Measurements from ENCODE around the gene CROCC2. TPM values are rescaled to one million over a fixed set of nuclear protein-coding genes. Genes with fewer than 3 reads are reported as not detected.

CROCC2 gene
- total RNA-seq, 1 donor from 2014 or later = not detected

DNA sequence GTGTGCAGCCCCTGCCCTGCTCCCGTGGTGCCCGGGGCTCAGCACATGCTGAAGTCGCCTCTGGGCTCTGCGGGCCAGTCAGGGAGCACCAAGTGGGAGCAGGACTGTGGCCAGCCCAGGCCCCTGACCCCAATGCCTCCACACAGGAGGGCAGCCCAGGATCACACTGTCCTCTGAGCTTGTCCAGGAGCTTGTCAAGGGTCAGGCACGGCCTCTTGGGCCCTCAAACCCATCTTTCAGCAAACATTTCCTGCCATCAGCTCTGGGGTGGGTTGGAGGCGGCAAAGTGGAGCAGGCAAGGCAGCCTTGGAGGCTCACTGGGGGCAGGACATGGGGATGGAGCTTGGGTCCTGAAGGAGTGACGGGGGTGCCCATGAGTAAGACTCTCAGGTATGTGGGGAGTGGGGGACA lies 102.6 kb downstream of the CROCC2 start:
- no peak for DNase-seq (ENCODE audit: extremely low read depth, low read depth, low spot score)

DNA sequence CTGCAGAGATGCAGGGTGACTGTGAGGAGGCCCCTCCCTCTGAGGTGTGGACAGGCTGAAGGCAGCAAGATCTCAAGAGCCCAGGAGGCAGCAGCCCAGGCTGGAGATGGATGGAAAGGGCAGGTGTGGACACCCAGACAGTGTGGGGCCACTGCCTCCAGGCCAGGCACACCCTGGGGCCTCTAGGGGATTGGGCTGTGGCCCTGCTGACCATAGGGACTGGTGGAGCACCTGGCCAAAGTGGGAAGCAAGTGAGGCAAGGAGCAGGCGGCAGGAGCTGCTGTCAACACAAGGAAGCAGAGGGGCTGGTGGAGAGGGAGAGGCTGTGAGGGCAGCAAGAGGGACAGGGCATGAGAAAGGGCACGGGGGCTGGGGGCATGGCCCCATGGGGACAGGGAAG lies 103.1 kb downstream of the CROCC2 start:
- no peak for DNase-seq (ENCODE audit: extremely low read depth, low read depth, low spot score)

DNA sequence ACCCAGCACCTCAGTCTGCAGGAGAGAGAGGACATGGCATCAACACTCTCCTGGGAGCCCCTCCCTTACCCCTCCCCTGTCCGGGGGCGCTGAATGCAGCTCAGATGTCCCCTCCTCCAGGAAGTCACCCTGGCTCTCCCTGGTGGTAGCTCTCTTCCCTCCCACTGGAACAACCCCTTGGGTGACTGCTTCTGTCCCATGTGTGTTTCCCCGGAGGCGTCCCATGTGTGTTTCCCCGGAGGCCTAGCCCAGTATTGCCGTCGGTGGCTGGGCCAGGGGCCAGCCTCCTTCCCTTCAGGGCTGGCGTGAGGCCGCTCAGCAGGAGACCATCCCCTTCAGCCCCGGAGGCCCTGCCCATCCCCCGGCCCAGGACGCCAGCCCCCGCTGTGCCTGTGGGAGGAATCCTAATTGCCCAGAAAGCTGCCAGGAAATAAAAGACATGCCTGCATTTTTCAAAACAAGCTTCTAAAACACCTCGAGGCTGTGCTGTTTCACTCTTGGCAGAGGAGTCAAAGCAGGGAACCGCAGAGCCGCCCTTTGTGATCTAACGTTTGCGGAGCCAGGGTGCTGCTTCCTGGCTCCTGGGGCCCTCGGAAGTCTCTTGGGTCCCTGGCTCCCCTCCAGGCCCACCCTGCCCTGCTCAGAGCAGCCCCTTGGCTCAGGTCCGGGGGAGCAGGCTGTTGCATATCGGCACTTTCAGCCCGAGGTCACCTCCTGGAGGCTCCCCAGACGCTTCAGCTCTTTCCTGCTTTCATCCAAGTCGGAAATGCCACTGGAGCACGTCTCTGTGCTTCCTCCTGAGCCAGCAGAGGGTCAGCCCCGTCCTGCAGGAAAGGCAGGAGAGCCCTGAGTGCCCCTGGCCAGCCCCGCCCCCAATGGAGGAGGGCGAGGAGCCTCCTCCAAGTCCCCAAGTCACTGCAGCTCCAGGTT lies 103.7 kb downstream of the CROCC2 start:
- peak; percentile 25 for DNase-seq (ENCODE audit: extremely low read depth, low read depth, low spot score)

DNA sequence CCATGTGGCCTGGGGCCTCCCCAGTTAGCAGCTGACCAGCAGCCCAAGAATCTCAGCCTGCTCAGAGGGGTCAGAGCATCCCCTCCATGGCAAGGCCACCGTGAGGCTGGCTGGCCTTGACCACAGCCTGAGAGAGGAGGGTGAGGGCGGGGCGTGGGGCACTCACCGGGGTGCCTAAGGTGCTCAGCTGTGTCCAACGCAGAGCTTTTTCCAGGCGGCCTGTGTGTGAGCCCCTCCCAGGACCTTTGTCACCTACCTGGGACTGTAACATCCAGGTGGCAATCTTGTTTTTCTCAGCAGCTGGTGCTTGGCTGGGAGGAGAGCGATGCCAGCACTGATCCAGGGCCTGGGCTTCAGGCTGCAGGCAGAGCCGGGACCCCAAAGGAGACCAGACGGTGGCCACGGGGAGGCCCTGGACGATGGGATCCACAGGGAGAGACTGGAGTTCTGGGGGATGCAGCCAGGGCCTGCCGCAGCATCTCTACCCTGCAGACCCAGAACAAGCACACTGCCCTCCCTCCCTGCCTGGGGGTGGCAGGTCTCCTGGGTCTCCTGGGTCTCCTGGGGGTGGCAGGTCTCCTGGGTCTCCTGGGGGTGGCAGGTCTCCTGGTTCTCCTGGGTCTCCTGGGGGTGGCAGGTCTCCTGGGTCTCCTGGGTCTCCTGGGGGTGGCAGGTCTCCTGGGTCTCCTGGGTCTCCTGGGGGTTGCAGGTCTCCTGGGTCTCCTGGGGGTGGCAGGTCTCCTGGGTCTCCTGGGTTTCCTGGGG lies 104.6 kb downstream of the CROCC2 start:
- no peak for DNase-seq (ENCODE audit: extremely low read depth, low read depth, low spot score)

DNA sequence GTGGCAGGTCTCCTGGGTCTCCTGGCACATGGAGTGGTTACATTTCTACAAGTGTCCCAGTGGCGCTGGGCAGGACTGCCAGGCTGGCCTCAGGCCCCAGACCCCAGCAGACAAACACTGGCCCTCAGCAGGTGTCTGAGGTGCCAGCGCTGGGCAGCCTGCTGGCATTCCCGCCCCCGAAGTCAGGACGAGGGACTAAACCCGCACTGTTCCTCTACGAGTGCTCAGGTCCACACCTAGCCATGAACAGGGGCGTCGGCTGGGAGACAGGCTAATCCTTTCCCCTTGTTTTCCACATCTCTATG lies 105.1 kb downstream of the CROCC2 start:
- DNase-seq (ENCODE audit: extremely low read depth, low read depth, low spot score) = no peak

DNA sequence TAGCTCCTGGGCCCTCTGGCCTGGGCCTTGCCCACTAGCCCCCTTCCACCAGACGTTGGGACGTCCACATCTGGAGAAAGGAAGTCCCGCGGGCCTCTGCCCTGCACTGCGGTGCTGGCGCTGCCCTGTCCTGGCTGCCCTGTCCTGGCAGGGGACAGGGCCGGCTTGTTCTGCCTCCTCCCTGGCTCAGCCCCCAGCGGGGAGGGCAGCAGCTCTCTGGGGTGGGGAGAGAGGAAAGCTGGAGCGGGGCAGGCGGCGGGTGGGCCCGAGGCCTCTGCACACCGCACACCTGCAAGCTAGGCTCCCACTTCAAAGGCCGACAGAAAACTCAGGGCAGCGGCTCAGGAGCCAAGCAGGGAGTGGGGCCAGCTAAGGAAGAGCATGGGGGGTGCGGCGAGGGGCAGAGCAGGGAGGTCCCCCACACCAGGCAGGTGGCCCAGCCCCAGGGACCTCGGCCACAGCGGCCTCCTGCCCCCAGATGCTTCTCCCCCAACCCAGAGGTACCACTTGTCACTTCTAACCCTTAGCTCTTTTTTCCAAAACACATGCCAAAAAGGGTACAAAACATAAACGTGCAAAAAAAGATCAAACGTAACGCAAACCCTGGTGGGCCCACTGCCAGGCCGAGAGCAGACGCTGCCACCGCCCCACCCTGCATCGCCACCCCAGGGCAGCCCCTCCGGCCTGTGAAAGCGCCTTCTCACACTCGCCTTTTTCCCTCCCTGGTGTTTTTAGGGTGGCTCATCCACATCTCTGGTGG lies 105.8 kb downstream of the CROCC2 start:
- no peak for DNase-seq (ENCODE audit: extremely low read depth, low read depth, low spot score)

DNA sequence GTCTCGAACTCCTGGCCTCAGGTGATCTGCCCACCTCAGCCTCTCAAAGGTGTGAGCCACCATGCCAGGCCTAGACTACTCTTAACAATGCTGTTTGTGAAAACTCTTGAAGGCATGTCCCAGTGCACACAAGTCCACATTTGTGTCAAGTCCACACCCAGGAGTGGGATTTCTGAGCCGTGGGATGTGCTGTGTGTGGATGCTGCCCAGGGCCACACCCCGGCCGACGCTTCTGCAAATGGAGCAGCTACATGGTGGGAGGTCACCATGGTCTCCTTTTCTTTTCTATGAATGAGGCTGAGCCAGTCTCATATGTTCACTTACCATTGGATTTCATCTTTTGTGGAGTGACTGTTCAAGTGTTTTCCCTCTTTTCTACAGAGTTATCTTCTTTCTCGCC lies 108.1 kb downstream of the CROCC2 start:
- DNase-seq (ENCODE audit: extremely low read depth, low read depth, low spot score) = no peak

DNA sequence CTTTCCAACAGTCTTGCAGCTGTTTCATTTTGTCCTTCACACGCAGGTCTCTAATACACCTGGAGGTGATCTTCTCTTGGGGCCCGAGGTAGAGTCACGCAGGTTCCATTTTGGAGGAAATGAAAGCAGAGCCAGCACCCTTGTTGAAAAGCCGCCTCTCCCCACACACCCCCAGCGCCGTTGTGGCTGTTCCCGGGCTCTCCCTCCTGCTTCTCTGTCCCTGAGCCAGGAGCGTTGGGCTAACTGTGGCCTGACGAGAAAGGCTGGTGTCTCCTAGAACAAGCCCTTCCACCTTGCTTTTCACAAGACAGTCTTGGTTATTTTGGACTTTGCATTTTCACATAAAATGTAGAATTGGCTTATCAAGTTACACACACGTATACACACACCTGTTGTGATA lies 108.6 kb downstream of the CROCC2 start:
- DNase-seq (ENCODE audit: extremely low read depth, low read depth, low spot score) = no peak

DNA sequence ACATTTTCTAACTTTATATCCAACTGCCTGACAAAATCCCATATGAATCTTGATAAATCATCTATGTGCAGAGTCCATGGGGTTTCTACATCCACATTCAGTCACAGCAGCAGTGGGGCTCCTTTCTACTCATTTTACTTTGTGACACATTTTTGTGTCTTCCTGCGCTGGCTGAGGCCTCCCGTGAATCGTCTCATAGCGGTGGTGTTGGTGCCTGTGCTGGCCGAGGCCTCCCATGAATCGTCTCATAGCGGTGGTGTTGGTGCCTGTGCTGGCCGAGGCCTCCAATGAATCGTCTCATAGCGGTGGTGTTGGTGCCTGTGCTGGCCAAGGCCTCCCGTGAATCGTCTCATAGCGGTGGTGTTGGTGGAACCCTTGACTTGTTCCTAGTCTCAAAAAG lies 109.3 kb downstream of the CROCC2 start:
- DNase-seq (ENCODE audit: extremely low read depth, low read depth, low spot score) = no peak

DNA sequence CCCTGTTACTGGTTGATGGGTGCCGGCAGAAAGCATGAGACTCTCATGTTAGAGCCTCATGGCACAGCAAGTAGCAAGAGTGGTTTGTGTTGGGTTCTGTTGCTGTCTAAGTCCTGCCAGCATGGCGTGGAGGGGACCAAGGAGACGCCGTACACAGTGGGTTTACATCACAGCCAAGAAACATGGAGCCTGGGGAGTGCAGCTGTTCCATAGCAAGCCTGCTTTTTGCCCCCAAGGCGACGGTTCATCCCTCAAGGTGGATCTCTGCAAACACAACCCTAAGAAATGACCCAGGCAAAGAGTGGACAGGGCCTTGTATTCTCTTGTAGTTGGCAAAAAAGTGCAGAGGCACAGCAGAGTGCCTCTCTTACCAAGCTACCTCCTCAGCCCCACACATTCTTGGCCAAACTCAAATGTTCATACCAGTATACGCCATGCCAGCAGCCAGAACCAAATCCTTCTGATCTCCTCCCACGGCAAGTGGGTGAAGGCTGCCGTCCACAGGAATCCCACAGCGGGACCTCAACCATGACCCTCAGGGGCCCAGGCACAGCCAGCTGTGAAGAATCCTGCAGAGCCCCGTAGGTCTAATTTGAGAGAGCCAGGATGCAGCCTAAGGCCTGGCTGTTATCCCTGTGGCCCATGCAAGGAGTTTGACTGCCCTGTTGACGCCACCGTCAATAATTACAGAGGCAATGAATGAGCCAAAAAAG lies 111.2 kb downstream of the CROCC2 start:
- no peak for DNase-seq (ENCODE audit: extremely low read depth, low read depth, low spot score)

DNA sequence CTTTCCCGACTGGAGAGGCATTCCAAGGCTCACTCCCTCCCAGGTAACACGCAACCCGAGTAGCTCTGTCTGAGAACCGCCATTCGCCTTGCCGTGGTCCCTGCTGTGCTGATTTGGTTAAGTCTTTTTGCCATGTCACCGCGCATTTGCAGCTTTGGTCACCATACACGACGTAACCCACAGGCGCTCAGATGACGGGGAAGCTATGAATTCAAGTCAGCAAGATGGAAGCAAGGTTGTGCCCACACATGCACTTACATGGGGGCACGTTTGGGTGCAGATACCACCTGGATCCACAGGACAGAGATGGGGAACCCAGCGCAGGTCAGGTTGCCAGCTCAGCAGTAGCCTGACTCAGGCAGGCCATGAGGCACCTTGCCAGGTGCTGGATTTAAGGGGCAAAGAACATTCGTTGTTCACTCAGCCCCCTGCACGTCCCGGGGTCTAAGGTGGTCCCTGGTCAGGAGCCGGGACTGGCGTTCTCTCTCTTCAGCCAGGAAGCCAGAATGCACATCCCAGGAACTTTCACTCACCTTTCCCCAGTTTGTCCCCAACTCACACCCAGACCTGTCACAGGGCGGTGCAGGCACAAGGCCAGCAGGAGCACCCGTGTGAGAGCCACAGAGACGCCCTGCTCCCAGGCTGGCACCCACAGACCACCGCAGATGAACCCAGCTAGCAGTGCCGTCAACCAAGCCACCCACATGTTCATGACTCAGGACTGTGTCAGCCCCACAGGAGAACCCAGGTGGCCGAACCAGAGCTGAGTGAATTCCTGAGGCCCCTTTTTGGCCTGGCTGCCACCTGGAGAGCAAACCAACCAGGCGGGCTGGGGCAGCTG lies 112.1 kb downstream of the CROCC2 start:
- DNase-seq (ENCODE audit: extremely low read depth, low read depth, low spot score) = no peak

DNA sequence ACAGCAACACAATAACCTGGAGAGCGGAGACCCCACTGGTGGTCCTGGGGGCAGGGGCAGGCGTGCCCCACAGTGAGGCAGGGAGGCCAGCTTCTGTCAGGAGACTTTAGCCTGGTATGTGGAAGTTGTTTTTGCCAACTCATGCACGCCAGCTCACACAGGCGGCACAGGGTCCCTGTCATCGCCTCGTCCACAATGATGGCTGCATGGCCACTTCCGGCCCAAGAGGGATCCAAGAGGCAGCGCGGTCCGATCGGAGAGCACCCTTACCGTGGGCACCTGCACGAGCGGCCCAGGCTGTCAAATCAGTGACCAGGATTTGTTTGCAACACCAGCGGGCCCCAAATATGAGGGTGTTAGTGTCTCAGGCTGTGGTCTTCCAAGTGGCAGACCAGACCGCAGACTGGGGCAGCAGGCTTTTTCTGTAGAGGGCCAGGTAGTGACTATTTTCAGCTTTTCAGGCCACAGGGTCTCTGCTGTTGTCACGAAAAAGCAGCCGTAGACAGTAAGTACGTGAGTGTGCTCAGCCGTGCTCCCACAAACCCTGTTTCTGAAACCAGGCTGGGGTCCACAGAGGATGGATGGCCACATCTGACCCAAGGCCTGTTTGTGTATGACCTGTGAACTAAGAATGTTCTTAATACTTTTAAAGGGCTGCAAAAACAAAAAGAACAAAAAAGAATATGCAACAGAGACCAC lies 113.5 kb downstream of the CROCC2 start:
- no peak for DNase-seq (ENCODE audit: extremely low read depth, low read depth, low spot score)

DNA sequence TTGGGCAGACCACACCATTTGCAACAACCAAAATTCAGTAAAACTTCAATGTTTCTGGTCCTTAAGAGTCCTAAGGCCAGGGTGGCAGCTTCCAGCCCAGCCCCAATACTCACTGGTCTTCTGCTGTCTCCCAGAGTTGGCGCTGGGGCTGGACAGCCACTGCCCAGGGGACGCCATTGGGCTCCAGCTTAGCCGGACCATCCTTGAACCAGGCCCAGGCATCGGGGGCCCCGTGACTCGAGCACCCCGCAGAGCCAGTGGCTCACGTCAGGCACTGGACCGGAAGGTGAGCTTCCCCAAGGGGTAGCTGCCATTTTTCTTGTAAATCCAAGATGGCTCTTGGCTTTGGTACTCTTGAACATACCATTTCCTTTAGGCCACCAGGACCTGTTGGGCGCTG lies 114.1 kb downstream of the CROCC2 start:
- DNase-seq (ENCODE audit: extremely low read depth, low read depth, low spot score) = no peak

DNA sequence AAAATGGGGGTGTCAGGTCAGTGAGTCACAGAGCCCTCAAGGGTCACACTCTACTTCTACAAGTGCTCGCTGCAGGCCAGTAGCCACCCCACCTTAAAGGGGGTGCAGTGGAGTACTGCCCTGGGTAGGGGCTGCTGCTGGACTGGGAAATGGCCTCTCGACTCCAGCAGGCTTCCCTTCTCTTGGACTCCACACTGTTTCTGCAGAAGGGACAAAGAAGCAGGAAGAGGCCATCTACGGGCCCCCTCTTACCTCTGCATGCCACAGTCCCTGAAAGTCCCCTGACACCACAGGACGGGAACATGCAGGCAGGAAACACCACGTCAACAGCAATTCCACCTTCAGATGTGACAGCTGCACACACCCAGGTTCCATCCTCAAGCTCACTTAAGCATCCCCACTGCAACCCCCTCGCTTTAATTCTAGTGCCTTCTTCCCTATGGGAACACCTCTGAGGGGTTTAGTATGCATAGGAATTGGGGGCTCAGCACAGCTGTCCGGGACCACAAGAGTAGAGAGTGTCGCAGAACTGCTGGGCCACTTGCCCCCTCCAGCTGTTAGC lies 114.6 kb downstream of the CROCC2 start:
- no peak for DNase-seq (ENCODE audit: extremely low read depth, low read depth, low spot score)

DNA sequence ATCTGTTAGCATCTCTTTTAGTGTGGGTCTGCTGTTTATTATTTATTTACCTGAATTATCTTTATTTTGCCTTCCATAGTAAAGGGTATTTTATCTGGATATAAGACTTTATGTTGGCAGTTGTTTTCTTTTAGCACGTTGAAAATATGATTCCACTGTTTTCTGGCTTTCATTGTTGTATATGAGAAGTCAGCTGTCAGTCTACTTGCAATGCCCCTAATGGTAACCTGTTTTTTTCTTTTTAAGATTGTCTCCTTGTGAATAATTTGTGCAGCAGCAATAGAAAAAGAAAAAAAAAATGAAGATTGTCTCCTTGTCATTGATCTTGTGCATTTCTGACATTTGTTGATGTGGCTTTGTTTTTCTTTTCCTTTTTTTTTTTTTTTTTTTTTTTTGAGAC lies 119.5 kb downstream of the CROCC2 start:
- DNase-seq (ENCODE audit: extremely low read depth, low read depth, low spot score) = no peak

DNA sequence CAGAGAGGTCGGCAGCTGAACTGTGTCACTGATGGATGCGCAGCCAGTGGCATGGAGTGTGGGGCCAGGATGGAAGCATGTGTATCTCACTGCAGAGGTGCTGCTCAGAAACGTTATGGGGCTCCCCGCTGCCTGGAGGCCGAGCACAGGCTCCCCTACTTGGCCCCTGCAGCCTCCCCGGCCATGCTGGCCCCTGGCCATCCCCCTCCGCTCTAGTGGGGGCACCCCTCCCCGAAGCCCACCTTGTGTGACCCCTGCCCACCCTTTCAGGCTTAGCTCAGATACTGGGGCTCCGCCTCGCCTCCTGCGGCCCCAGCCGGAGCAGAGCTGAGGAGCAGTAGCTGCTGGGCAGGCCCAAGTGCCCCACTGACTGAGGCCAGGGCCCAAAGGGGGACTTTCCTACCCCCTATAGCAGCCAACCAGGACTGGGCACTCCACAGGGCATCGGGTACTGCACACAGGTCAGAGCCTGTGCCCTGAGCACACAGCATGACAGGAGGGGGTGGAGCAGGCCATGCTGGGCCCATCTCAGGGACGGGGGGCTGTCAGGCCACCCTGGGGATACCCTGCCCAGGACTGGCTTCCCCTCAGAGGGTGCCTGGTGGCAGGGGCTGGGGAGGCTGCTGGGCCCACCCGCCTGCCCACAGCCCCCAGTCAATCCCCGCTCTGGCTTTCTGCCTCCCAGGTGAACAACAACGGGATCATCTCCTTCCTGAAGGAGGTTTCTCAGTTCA lies 123.6 kb downstream of the CROCC2 start:
- DNase-seq (ENCODE audit: extremely low read depth, low read depth, low spot score) = no peak

DNA sequence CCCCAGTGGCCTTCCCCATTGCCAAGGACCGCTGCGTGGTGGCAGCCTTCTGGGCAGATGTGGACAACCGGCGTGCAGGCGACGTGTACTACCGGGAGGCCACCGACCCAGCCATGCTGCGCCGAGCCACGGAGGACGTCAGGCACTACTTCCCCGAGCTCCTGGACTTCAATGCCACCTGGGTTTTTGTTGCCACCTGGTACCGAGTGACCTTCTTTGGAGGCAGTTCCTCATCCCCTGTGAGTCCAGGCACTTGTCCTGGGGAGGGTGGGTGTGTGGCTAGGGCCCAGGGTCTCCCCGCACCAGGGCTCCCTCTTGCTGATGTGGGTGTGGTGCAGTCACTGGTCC lies 124.2 kb downstream of the CROCC2 start:
- no peak for DNase-seq (ENCODE audit: extremely low read depth, low read depth, low spot score)

DNA sequence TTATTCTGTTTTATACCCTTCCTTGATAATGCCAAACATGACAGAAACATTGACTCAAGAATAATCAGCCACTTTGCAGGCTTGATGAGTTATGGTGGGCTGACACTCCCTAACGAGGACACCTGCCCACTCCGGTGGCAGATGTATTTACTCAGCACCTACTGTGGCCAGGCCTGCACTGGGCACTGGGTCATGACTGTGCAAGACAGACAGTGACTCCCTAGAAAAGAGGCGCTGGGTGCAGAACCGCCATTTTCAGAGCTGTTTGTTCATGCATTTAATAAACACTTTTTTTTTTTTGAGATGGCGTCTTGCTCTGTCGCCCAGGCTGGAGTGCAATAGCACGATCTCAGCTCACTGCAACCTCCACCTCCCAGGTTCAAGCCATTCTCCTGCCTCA lies 124.7 kb downstream of the CROCC2 start:
- no peak for DNase-seq (ENCODE audit: extremely low read depth, low read depth, low spot score)
